ENCODE measurements around the gene TMPRSS2.

The TMPRSS2 gene

DNA sequence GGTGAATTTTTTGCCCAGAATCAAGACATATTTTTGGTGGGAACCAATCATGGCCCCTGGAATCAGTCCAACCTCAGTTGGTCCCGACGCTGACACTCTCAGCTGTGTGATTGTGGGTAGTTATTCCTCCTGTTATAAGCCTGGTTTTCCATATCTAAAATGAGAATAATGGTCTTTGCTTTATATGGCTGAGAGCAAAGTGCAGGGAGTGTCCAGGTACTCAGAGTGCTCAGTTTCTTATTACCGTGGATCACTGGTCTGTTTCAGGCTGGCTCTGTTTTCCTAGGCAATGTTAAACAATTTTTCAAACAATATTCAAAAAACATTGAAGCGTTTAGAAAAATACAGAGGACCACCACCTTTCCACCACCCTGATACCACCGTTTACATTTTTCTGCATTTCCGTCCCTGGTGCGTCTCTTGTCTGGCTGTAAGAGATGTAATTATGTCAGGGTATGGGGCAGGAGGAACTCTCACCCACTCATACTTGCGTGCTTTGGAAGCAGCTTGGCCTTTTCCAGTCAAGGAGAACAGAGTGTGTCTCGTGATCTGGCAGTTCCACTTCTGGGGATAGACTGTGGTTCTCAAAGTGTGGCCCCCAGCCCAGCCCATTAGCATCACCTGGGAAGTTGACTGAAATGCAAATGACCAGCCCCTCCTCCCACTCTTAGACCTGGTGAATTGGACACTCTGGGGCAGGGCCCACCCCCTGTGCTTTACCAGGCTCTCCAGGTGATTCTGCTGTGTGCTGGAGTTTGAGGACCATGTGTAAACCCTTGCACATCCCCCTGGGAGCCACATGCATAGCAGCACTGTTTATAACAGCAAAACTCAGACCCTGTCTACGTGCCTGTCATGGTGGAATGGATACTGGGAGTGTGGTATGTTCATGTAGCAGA is 75.1 kb downstream of the TMPRSS2 start:
- H3K4me3 ChIP-seq (ENCODE audit: low read length in 2 of 2) = no peak overlapping the region
- H2BK12ac ChIP-seq (ENCODE audit: low read length) = no peak overlapping the region
- H3K36me3 ChIP-seq (replicated peaks in 1 of 2; ENCODE audit: control insufficient read depth in 2 of 2, insufficient read depth in 2 of 2, low read length in 2 of 2) = no peaks in the 10 kb centered on the region
- no peak overlapping the region for H2BK120ac ChIP-seq (ENCODE audit: low read depth, low read length)
- H3K18ac ChIP-seq (ENCODE audit: low read length) = no peak overlapping the region
- no peak overlapping the region for H2BK5ac ChIP-seq (ENCODE audit: low read length)
- H3K23ac ChIP-seq (ENCODE audit: low read depth, low read length, poor library complexity) = no peak overlapping the region
- no peak overlapping the region for H4K8ac ChIP-seq (ENCODE audit: low read depth, low read length)
- no peaks in the 10 kb centered on the region for H3K27me3 ChIP-seq (ENCODE audit: control insufficient read depth in 3 of 3, insufficient read depth in 3 of 3, low read depth in 1 of 3, low read length in 3 of 3)
- H3K79me1 ChIP-seq (ENCODE audit: low read depth, low read length) = no peaks in the 10 kb centered on the region
- no peak overlapping the region for H2AFZ ChIP-seq (ENCODE audit: low read length)
- H3K4ac ChIP-seq (ENCODE audit: low read length) = no peak overlapping the region
- H2BK15ac ChIP-seq (ENCODE audit: low read length) = no peak overlapping the region
- H3K27ac ChIP-seq (replicated peaks; ENCODE audit: low read length) = no peak overlapping the region
- no peak for DNase-seq (ENCODE audit: low spot score)
- H3K9me3 ChIP-seq (replicated peaks in 1 of 2; ENCODE audit: control insufficient read depth in 2 of 2, insufficient read depth in 1 of 2, low read depth in 1 of 2, low read length in 2 of 2) = no peaks in the 10 kb centered on the region
- no peak overlapping the region for H2AK5ac ChIP-seq (ENCODE audit: low read depth, low read length)
- WGBS, 2 donors (ENCODE audit: extremely low coverage in 2 of 2, insufficient read length in 2 of 2, insufficient replicate concordance in 1 of 2) = no CpG with 5 or more reads among the region's 10 CpGs
- H4K91ac ChIP-seq (ENCODE audit: low read depth, low read length, poor library complexity) = no peak overlapping the region
- H3K9ac ChIP-seq (ENCODE audit: low read depth, low read length, poor library complexity) = no peak overlapping the region
- no peaks in the 10 kb centered on the region for H3K4me1 ChIP-seq (ENCODE audit: control insufficient read depth in 2 of 2, insufficient read depth in 1 of 2, low read depth in 1 of 2, low read length in 2 of 2)
- no peak overlapping the region for H3K14ac ChIP-seq (ENCODE audit: low read length)
- H3K4me2 ChIP-seq (ENCODE audit: insufficient read depth, low read length, poor library complexity, severe bottlenecking) = no peak overlapping the region

DNA sequence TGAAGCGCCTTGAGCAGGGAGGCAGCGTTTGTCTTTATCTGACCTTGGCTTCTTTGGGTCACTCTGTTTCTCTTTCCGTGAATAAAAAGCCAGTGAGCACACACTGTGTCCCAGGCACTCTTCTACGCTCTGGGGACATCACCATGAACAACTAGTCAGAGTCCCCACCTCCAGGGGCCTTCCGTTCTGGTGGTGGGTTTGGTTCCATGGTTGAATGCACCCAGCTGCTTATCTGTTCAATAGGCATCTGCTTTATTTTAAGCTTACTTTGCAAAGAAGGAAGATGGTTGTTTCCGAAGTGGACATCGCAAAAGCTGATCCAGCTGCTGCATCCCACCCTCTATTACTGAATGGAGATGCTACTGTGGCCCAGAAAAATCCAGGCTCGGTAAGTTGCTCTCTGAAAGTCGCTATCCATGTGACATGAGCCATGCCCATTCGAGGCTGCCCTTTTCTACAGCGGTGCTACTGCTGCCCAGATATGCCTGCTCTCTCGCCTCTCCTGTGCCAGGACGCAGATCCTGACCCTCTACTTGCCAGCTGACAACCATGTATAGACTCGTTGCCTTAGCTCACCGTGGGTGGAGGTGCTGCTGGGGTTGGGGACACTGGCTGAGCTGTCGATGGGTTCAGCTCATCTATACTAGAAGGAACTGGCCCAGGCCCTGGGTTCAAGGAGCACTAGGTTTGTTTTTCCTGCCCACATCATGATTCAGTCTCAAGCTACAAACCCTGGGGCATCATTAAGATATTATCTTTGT is 76.0 kb downstream of the TMPRSS2 start:
- H3K14ac ChIP-seq (ENCODE audit: low read length) = peak overlapping the region; percentile 15
- H2BK15ac ChIP-seq (ENCODE audit: low read length) = no peak overlapping the region
- H3K18ac ChIP-seq (ENCODE audit: low read length) = peak overlapping the region; percentile 59
- no peak overlapping the region for H2BK120ac ChIP-seq (ENCODE audit: low read depth, low read length)
- H3K4me3 ChIP-seq (ENCODE audit: low read length in 2 of 2) = no peak overlapping the region
- no peak overlapping the region for H2BK5ac ChIP-seq (ENCODE audit: low read length)
- H3K79me1 ChIP-seq (ENCODE audit: low read depth, low read length) = no peaks in the 10 kb centered on the region
- H3K4me2 ChIP-seq (ENCODE audit: insufficient read depth, low read length, poor library complexity, severe bottlenecking) = no peak overlapping the region
- no peak overlapping the region for H2AK5ac ChIP-seq (ENCODE audit: low read depth, low read length)
- H3K27ac ChIP-seq (replicated peaks; ENCODE audit: low read length) = no peak overlapping the region
- no peak overlapping the region for H4K8ac ChIP-seq (ENCODE audit: low read depth, low read length)
- no peaks in the 10 kb centered on the region for H3K9me3 ChIP-seq (replicated peaks in 1 of 2; ENCODE audit: control insufficient read depth in 2 of 2, insufficient read depth in 1 of 2, low read depth in 1 of 2, low read length in 2 of 2)
- no peaks in the 10 kb centered on the region for H3K4me1 ChIP-seq (ENCODE audit: control insufficient read depth in 2 of 2, insufficient read depth in 1 of 2, low read depth in 1 of 2, low read length in 2 of 2)
- WGBS, 2 donors (ENCODE audit: extremely low coverage in 2 of 2, insufficient read length in 2 of 2, insufficient replicate concordance in 1 of 2) = no CpG with 5 or more reads among the region's 16 CpGs
- no peak for DNase-seq (ENCODE audit: low spot score)
- H3K9ac ChIP-seq (ENCODE audit: low read depth, low read length, poor library complexity) = no peak overlapping the region
- H2BK12ac ChIP-seq (ENCODE audit: low read length) = no peak overlapping the region
- peak overlapping the region; percentile 70 for H3K23ac ChIP-seq (ENCODE audit: low read depth, low read length, poor library complexity)
- peaks cover 0 to 8% (median 6%) of the 10 kb centered on the region in 3 experiments for H3K27me3 ChIP-seq (ENCODE audit: control insufficient read depth in 3 of 3, insufficient read depth in 3 of 3, low read depth in 1 of 3, low read length in 3 of 3)
- no peak overlapping the region for H4K91ac ChIP-seq (ENCODE audit: low read depth, low read length, poor library complexity)
- no peaks in the 10 kb centered on the region for H3K36me3 ChIP-seq (replicated peaks in 1 of 2; ENCODE audit: control insufficient read depth in 2 of 2, insufficient read depth in 2 of 2, low read length in 2 of 2)
- H2AFZ ChIP-seq (ENCODE audit: low read length) = no peak overlapping the region
- no peak overlapping the region for H3K4ac ChIP-seq (ENCODE audit: low read length)

GRCh38 chr21:41429925-41430491 is 78.0 kb downstream of the TMPRSS2 start:
- Histone ChIP-seq H3K23ac (ENCODE audit: low read depth, low read length, poor library complexity) (no peak overlapping the region), H3K4me3 (ENCODE audit: low read length in 2 of 2) (no peak overlapping the region), H3K4me1 (ENCODE audit: control insufficient read depth in 2 of 2, insufficient read depth in 1 of 2, low read depth in 1 of 2, low read length in 2 of 2) (peaks cover 0 to 5% of the 10 kb centered on the region in 2 donors), H2BK12ac (ENCODE audit: low read length) (no peak overlapping the region), H3K4me2 (ENCODE audit: insufficient read depth, low read length, poor library complexity, severe bottlenecking) (no peak overlapping the region), H3K18ac (ENCODE audit: low read length) (no peak overlapping the region), H3K79me1 (ENCODE audit: low read depth, low read length) (peaks cover 1% of the 10 kb centered on the region), H2AFZ (ENCODE audit: low read length) (no peak overlapping the region), H3K14ac (ENCODE audit: low read length) (no peak overlapping the region), H2BK15ac (ENCODE audit: low read length) (no peak overlapping the region), H4K8ac (ENCODE audit: low read depth, low read length) (no peak overlapping the region), H3K9ac (ENCODE audit: low read depth, low read length, poor library complexity) (no peak overlapping the region), H3K27ac (replicated peaks; ENCODE audit: low read length) (no peak overlapping the region), H2BK5ac (ENCODE audit: low read length) (no peak overlapping the region), H2AK5ac (ENCODE audit: low read depth, low read length) (no peak overlapping the region), H2BK120ac (ENCODE audit: low read depth, low read length) (no peak overlapping the region), H3K4ac (ENCODE audit: low read length) (no peak overlapping the region), H3K9me3 (replicated peaks in 1 of 2; ENCODE audit: control insufficient read depth in 2 of 2, insufficient read depth in 1 of 2, low read depth in 1 of 2, low read length in 2 of 2) (peaks cover 0 to 2% of the 10 kb centered on the region in 2 donors), H3K27me3 (ENCODE audit: control insufficient read depth in 3 of 3, insufficient read depth in 3 of 3, low read depth in 1 of 3, low read length in 3 of 3) (peaks cover 2 to 21% (median 20%) of the 10 kb centered on the region in 3 experiments), H3K36me3 (replicated peaks in 1 of 2; ENCODE audit: control insufficient read depth in 2 of 2, insufficient read depth in 2 of 2, low read length in 2 of 2) (no peaks in the 10 kb centered on the region), H4K91ac (ENCODE audit: low read depth, low read length, poor library complexity) (no peak overlapping the region)
- DNase-seq (ENCODE audit: low spot score) = no peak
- WGBS, 2 donors (ENCODE audit: extremely low coverage in 2 of 2, insufficient read length in 2 of 2, insufficient replicate concordance in 1 of 2) = no CpG with 5 or more reads among the region's 9 CpGs

- no peak overlapping the region for H3K27ac ChIP-seq (replicated peaks; ENCODE audit: low read length)
- H2BK5ac ChIP-seq (ENCODE audit: low read length) = no peak overlapping the region
- no peak overlapping the region for H2BK12ac ChIP-seq (ENCODE audit: low read length)
- peaks cover 2 to 21% (median 20%) of the 10 kb centered on the region in 3 experiments for H3K27me3 ChIP-seq (ENCODE audit: control insufficient read depth in 3 of 3, insufficient read depth in 3 of 3, low read depth in 1 of 3, low read length in 3 of 3)
- H3K4me3 ChIP-seq (ENCODE audit: low read length in 2 of 2) = no peak overlapping the region
- no peak overlapping the region for H3K23ac ChIP-seq (ENCODE audit: low read depth, low read length, poor library complexity)
- no peak overlapping the region for H3K4me2 ChIP-seq (ENCODE audit: insufficient read depth, low read length, poor library complexity, severe bottlenecking)
- H2BK120ac ChIP-seq (ENCODE audit: low read depth, low read length) = no peak overlapping the region
- H2AFZ ChIP-seq (ENCODE audit: low read length) = no peak overlapping the region
- no peak overlapping the region for H3K18ac ChIP-seq (ENCODE audit: low read length)
- no peak overlapping the region for H3K9ac ChIP-seq (ENCODE audit: low read depth, low read length, poor library complexity)
- peaks cover 0 to 5% of the 10 kb centered on the region in 2 donors for H3K4me1 ChIP-seq (ENCODE audit: control insufficient read depth in 2 of 2, insufficient read depth in 1 of 2, low read depth in 1 of 2, low read length in 2 of 2)
- H3K14ac ChIP-seq (ENCODE audit: low read length) = no peak overlapping the region
- no peak for DNase-seq (ENCODE audit: low spot score)
- H3K79me1 ChIP-seq (ENCODE audit: low read depth, low read length) = peaks cover 1% of the 10 kb centered on the region
- H4K8ac ChIP-seq (ENCODE audit: low read depth, low read length) = no peak overlapping the region
- no peak overlapping the region for H2AK5ac ChIP-seq (ENCODE audit: low read depth, low read length)
- H3K4ac ChIP-seq (ENCODE audit: low read length) = no peak overlapping the region
- no peak overlapping the region for H2BK15ac ChIP-seq (ENCODE audit: low read length)
- H3K9me3 ChIP-seq (replicated peaks in 1 of 2; ENCODE audit: control insufficient read depth in 2 of 2, insufficient read depth in 1 of 2, low read depth in 1 of 2, low read length in 2 of 2) = peaks cover 0 to 2% of the 10 kb centered on the region in 2 donors
- WGBS, 2 donors (ENCODE audit: extremely low coverage in 2 of 2, insufficient read length in 2 of 2, insufficient replicate concordance in 1 of 2) = no CpG with 5 or more reads among the region's 3 CpGs
- no peak overlapping the region for H4K91ac ChIP-seq (ENCODE audit: low read depth, low read length, poor library complexity)
- H3K36me3 ChIP-seq (replicated peaks in 1 of 2; ENCODE audit: control insufficient read depth in 2 of 2, insufficient read depth in 2 of 2, low read length in 2 of 2) = no peaks in the 10 kb centered on the region
Measured at GRCh38 chr21:41429305-41429704, 78.7 kb downstream of the TMPRSS2 start.

All from neuronal stem cell (in vitro differentiated cells).